Immature natural killer cell (primary cell): ENCODE results near the gene STUM. TPM values are rescaled to one million over a fixed set of nuclear protein-coding genes. Genes with fewer than 3 reads are reported as not detected.
"Not testable (repeated sequence)": the region's sequence is repeated elsewhere in the genome, so short reads cannot be mapped to it uniquely, and the experiment has no call there.

Experiments
- DNase-seq, 3 donors: peaks; one replicate each; pipeline ENCODE4 v3.0.0; 2022; ENCODE audit warnings: mixed read lengths in 1 of 3
- H3K27ac Mint-ChIP-seq, 6 donors: one replicate each; pipeline ENCODE4 v1.8.0; 2020; ENCODE audit warnings: mixed read lengths in 6 of 6, mild to moderate bottlenecking in 5 of 6, inconsistent platforms in 4 of 6, moderate library complexity in 3 of 6
- H3K27me3 Mint-ChIP-seq, 3 donors: one replicate each; pipeline ENCODE4 v1.8.0; 2020 to 2021; ENCODE audit warnings: low read depth in 3 of 3, mild to moderate bottlenecking in 3 of 3, mixed read lengths in 3 of 3, moderate library complexity in 3 of 3, inconsistent platforms in 1 of 3
- H3K36me3 Mint-ChIP-seq, 3 donors: one replicate each; pipeline ENCODE4 v1.8.0; 2020; ENCODE audit warnings: mixed read lengths in 3 of 3, inconsistent platforms in 2 of 3, mild to moderate bottlenecking in 2 of 3
- H3K4me1 Mint-ChIP-seq, 2 donors: one replicate each; pipeline ENCODE4 v1.8.0; 2020; ENCODE audit warnings: inconsistent platforms in 2 of 2, mild to moderate bottlenecking in 2 of 2, mixed read lengths in 2 of 2, moderate library complexity in 1 of 2
- H3K4me3 Mint-ChIP-seq, 5 donors: one replicate each; pipeline ENCODE4 v1.8.0; 2020; ENCODE audit warnings: mild to moderate bottlenecking in 5 of 5, mixed read lengths in 5 of 5, inconsistent platforms in 3 of 5, moderate library complexity in 3 of 5
- H3K9me3 Mint-ChIP-seq, 6 donors: one replicate each; pipeline ENCODE4 v1.8.0; 2020; ENCODE audit warnings: mild to moderate bottlenecking in 6 of 6, mixed read lengths in 6 of 6, inconsistent platforms in 4 of 6, moderate library complexity in 3 of 6
- polyA plus RNA-seq, 3 donors: library from polyadenylated mRNA; unstranded; fragments of 300-500 nt; fragmentation: Illumina TruSeq; gene quantifications; one replicate each; pipeline ENCODE4 v1.2.3, GENCODE V29; 2021

STUM gene
- polyA plus RNA-seq, 3 donors from 2014 or later, result not detected

DNA sequence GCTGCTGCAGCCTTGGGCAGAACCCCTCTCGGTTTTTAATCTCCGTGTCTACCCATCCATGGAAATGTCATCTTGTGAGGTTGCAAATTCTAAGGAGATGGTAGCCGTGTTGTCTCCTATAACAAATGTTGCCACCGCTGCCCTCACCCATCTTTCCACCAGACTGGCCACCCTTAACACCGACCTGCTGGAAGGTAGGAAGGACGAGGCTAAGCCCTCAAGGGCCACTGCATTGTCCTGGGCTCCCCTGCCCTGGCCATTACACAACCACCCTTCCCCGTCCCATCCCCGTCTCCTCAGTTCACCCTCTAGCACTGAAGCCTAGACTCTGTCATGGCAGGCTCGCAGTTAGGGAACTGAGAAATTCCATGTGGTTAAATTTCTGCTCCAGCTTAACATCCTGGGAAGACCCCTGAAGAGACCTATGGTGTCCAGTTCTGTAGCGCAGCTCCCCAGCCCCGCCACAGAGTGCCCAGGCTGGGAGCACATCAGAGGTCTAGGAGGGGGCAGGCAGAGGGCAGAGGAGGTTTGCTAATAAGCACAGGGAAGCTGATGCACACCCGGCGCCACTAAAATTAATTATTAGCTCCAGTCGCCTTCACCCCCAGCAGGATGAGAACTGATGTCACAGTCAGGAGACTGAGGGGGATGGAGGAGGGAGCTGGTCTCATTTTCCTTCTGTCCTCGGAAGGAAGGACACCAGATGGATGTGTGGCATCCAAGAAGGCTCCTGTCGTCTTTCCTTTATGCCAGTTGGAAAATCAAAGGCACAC, 38.3 kb downstream of the STUM start:
- Mint-ChIP-seq H3K27me3 (peaks cover 2 to 6% (median 2%) of the 10 kb centered on the region in 3 donors), H3K4me3 (no peak overlapping the region), H3K27ac (no peak overlapping the region), H3K36me3 (no peaks in the 10 kb centered on the region), H3K9me3 (no peaks in the 10 kb centered on the region), H3K4me1 (no peaks in the 10 kb centered on the region)
- DNase-seq, result no peak

DNA sequence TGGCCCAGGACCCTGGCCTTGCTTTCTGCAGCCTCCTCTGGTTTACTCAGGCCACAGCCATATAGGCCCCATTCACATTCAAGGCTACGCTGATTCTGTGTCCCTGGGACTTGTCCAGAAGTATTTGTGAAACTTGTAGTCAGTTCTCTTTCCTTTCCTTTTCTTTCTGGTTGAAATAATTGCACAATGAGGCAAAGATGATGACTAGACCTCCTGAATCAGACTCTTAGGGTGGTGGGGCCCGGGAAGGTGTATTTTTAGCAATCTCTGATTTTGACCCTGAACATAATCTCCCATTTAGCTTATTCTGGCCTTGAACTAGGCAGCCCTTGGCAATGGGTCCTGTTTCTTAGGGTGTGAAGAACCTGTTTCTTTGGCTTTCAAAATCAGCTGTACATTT, 39.9 kb downstream of the STUM start:
- Mint-ChIP-seq H3K9me3 (no peaks in the 10 kb centered on the region), H3K36me3 (no peaks in the 10 kb centered on the region), H3K27me3 (peaks cover 2 to 9% (median 3%) of the 10 kb centered on the region in 3 donors), H3K27ac (no peak overlapping the region), H3K4me1 (no peaks in the 10 kb centered on the region), H3K4me3 (no peak overlapping the region)
- no peak for DNase-seq

DNA sequence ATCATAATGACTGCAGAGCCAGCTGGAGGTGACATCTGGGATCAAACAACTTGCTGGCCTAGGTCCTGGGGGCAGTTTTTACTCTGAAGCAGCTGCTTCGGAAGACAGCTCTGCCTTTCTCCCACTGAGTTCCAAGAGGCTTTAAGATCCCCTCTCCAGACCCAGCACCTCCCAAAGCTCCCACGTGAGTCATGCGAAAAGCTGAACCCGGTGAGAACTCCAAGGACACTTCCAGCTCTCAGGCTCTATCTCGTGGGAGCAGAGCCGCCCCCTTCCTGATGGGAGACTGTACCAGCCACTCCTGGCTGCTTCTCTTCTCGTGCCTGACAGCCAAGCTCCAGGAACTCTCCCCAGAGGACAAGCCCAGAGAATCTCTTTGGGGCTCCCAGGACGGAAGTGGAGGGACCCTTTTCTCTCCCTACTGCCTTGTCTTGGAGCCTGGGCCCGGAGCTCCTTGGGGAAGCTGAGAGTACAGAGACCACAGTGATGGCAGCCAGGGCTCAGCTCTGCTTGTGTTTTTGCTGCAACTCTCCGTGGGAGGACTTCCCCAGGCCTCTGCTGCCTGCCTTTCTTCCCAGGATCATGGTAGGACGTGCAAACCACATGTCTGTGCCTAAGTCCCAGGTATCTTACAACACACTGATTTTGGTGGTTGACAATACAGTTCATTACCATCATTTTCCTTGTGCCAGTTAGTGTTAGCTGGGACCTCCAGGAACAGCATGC, 40.6 kb downstream of the STUM start:
- Mint-ChIP-seq H3K9me3 (no peaks in the 10 kb centered on the region), H3K36me3 (no peaks in the 10 kb centered on the region), H3K4me1 (no peaks in the 10 kb centered on the region), H3K4me3 (no peak overlapping the region), H3K27ac (no peak overlapping the region), H3K27me3 (peaks cover 2 to 14% (median 3%) of the 10 kb centered on the region in 3 donors)
- no peak for DNase-seq

DNA sequence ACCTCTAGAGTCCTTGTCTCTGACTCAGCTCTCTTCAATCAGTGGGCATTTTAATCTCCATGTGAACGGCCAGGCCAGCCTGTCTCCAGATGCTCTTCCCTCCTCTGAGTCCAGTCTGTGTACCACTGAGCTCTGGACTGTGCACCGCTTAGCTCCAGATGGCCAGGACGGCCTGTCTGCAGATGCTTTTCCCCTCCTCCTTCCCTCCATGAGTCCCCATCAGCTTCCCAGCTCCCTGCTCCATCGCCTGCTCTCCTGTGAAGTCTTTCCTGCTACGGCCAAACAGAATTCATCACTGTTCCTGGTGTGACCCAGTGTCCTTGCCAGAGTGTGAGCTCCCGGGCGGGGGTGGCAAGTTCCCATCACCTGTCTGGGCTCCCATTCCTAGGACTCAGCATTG, 42.0 kb downstream of the STUM start:
- Mint-ChIP-seq H3K27me3 (peaks cover 2 to 16% (median 3%) of the 10 kb centered on the region in 3 donors), H3K27ac (no peak overlapping the region), H3K4me1 (no peaks in the 10 kb centered on the region), H3K36me3 (no peaks in the 10 kb centered on the region), H3K9me3 (no peaks in the 10 kb centered on the region), H3K4me3 (no peak overlapping the region)
- DNase-seq, result no peak

DNA sequence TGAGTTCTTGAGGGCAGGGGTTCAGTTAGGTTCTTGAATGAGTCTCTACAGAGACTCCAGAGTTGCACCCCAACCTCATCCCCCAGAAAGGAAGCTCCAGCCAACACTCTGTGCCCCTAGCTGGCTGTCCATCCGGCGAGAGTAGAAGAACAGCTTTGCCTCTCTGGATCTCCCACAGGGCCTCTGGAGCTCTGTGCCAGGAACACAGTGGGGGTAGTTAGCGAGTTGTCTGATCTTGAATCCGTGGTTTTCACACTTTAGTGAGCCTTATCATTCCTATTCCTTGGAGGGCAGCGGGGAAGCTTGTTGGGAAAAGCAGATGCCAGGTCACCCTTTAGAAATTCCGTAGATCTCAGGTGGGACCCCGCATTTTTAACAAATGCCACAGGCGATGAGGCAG, 45.0 kb downstream of the STUM start:
- no peaks in the 10 kb centered on the region for H3K9me3 Mint-ChIP-seq
- H3K36me3 Mint-ChIP-seq, result no peaks in the 10 kb centered on the region
- peaks cover 0 to 17% (median 5%) of the 10 kb centered on the region in 3 donors for H3K27me3 Mint-ChIP-seq
- no peak for DNase-seq
- no peak overlapping the region for H3K4me3 Mint-ChIP-seq
- no peak overlapping the region for H3K27ac Mint-ChIP-seq
- H3K4me1 Mint-ChIP-seq, result no peaks in the 10 kb centered on the region

DNA sequence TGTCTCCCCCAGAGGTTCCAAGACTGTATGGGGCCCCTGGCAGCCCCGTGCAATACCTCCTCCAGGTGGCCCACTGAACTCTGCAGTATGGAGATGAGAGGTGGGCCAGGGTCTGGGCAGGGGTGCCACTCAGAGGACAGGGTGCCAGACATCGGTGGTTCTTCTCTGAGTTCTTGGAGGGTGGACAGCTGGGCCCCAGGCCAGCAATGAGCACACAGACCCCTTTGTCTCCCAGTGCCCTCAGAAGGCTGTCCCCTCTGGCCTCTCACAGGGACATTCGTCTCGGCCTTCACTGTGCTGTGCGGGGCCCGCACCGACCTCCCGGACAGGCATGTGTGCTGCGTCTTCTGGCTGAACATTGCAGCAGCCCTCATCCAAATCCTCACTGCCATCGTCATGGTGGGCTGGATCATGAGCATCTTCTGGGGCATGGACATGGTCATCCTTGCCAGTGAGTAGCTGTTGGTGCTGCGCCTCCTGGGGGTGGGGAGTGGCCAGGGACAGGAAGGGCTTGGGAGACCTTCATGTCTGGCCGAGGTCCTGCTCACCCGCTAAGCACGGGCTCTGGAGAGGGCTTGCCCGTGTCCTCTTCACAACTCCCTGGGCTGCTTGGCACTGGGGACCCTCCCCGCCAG, 48.1 kb downstream of the STUM start:
- Mint-ChIP-seq H3K27me3 (peaks cover 2 to 22% (median 4%) of the 10 kb centered on the region in 3 donors), H3K4me3 (no peak overlapping the region), H3K9me3 (no peaks in the 10 kb centered on the region), H3K36me3 (no peaks in the 10 kb centered on the region), H3K27ac (no peak overlapping the region), H3K4me1 (no peaks in the 10 kb centered on the region)
- no peak for DNase-seq

DNA sequence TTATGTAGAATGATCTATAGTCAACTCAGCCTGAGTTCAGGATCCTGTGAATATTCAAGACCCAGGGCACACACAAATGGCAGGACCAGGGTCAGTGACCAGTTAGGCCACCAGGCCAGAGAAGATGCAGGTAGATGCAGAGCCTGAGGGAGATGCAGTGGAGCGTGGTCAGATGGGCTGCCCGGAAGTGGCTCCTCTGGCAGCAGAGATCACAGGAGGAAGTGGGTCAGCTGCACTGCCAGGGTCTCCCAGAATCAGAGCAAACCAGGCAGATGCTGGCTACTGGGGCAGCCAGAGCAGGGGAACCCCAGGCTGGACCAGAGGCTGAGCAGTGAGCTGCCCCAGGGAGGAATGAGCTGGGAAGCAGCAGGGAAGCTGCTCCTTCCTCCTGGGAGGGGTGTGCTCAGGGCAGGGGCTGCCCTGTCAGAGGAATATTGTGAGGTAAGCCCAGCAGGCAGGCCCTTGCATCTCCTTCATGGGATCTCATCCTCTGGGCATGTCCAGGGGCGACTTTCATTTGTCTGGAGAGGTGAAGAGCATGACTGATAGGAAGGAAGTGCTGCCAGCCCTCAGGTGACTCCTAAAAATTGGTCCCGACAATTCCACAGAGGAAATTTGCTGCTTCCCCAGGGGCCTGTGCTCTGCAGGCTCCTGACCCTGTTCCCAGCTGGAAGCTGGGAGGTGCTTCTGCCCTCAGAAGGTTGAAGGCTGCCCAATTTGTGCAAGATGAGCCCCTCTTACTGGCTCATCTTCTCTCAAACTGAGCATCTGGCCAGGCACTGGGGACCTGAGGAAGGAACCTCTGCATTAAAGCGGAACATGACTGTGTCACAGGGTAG, 49.3 kb downstream of the STUM start:
- Mint-ChIP-seq H3K27ac (no peak overlapping the region), H3K9me3 (no peaks in the 10 kb centered on the region), H3K27me3 (peaks cover 2 to 21% (median 4%) of the 10 kb centered on the region in 3 donors), H3K4me3 (no peak overlapping the region), H3K36me3 (no peaks in the 10 kb centered on the region), H3K4me1 (no peaks in the 10 kb centered on the region)
- no peak for DNase-seq

DNA sequence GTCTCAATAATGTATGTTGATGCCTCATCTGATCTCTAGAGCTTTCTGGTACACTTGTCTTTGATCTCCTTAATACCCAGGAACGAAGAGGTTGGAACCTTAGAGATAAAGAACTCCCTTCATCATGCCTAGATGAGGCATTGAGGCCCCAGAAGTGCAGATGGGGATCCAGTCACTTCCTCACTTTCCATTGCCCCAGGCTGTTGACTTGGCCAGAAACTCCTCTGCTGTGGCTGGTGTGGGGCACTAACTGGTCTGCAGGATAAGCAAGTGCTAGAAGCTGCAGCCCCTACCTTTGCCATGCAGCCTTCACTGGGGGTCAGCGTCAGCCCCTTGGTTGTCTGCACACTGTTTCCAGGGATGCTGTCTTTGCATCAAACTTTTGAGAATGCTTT, 49.9 kb downstream of the STUM start:
- Mint-ChIP-seq H3K36me3 (no peaks in the 10 kb centered on the region), H3K4me3 (no peak overlapping the region), H3K4me1 (no peaks in the 10 kb centered on the region), H3K27ac (no peak overlapping the region), H3K9me3 (no peaks in the 10 kb centered on the region), H3K27me3 (peaks cover 2 to 17% (median 4%) of the 10 kb centered on the region in 3 donors)
- no peak for DNase-seq

DNA sequence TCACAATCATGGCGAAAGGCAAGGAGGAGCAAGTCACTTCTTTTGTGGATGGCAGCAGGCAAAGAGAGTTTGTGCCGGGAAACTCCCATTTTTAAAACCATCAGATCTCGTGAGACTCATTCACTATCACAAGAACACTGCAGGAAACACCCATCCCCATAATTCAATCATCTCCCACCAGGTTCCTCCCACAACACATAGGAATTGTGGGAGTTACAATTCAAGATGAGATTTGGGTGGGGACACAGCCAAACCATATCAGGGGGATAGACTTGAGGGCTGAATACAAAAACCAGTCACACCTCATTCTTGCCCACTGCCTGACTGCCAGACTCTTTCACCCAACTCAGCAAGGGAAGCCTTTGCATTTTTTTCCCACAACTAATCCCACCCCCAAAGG, 50.4 kb downstream of the STUM start:
- not testable (repeated sequence) for H3K36me3 Mint-ChIP-seq, H3K4me1 Mint-ChIP-seq, H3K4me3 Mint-ChIP-seq, H3K27ac Mint-ChIP-seq, DNase-seq, H3K9me3 Mint-ChIP-seq
- peaks cover 4 to 15% (median 4%) of the 10 kb centered on the region in 3 donors for H3K27me3 Mint-ChIP-seq

DNA sequence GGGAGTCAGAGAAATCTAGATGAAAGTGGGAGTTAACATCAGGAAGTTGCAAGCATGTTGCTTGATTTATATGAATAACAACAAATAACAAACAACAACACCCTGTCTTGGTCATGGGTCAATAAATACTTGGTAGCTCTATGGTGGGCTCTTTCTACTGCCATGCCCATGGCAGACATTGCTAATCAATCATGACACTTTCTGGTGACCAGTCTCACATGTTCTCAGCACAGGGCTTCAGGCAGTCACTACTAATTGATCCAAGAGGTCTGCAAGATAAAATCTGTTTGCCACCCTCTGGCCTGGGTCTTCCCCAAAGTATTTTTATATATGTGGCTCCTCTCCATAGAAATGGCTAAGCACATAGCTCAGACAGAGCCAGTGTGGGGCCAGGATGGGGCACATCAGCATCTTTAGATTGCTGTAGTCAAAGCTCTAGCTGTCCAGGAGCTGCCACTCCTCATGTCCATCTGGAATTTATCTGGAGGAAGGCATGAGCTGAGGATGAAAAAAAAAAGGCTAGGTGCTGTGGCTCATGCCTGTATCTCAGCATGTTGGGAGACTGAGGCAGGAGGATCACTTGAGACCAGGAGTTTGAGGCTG, 51.2 kb downstream of the STUM start:
- H3K36me3 Mint-ChIP-seq, result no peaks in the 10 kb centered on the region
- no peaks in the 10 kb centered on the region for H3K4me1 Mint-ChIP-seq
- H3K9me3 Mint-ChIP-seq, result no peaks in the 10 kb centered on the region
- peaks cover 4 to 12% (median 9%) of the 10 kb centered on the region in 3 donors for H3K27me3 Mint-ChIP-seq
- H3K4me3 Mint-ChIP-seq, result no peak overlapping the region
- no peak overlapping the region for H3K27ac Mint-ChIP-seq
- DNase-seq, result no peak

DNA sequence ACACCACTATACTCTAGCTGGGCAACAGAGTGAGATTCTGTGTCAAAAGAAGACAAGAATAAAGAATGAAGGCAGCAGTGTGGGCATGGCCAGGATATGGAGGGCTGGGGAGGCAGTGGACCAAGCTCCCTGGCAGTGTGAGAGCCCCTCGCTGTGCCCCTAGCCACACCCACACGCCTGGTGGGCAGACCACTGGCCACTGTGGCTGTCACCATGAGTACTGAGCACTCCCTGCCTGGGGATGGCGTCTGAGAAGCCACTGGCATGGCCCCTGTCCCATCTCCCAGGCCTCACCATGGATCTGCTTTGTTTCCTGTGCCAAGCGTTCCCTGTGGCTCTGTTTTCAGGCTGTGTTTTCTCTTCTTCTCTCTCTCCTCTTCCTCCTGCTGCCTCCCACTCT, 51.7 kb downstream of the STUM start:
- Mint-ChIP-seq H3K27me3 (peaks cover 4 to 12% (median 11%) of the 10 kb centered on the region in 3 donors), H3K4me3 (no peak overlapping the region), H3K4me1 (no peaks in the 10 kb centered on the region), H3K27ac (no peak overlapping the region), H3K9me3 (no peaks in the 10 kb centered on the region), H3K36me3 (no peaks in the 10 kb centered on the region)
- no peak for DNase-seq

DNA sequence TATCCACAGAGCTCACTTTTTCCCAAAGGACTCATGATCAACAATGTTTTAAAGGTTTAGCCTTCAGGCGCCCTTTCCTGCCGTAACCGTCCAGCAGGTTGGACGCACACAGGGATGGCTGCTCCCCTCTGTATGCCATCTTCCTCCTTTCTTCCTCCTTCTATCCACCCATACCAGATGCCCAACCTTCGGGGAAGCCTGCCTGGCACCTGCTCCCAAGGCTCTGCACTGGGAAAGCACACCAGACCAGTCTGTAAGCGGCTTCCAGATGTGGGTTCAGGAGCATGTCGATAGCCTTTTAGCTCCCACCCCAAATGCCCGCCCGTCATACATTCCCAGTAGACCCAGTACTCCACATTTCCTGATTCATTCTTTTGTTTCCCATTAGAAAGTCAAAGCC, 52.9 kb downstream of the STUM start:
- Mint-ChIP-seq H3K36me3 (no peaks in the 10 kb centered on the region), H3K27ac (no peak overlapping the region), H3K9me3 (no peaks in the 10 kb centered on the region), H3K4me3 (no peak overlapping the region), H3K4me1 (no peaks in the 10 kb centered on the region), H3K27me3 (peaks cover 4 to 12% (median 9%) of the 10 kb centered on the region in 3 donors)
- no peak for DNase-seq

DNA sequence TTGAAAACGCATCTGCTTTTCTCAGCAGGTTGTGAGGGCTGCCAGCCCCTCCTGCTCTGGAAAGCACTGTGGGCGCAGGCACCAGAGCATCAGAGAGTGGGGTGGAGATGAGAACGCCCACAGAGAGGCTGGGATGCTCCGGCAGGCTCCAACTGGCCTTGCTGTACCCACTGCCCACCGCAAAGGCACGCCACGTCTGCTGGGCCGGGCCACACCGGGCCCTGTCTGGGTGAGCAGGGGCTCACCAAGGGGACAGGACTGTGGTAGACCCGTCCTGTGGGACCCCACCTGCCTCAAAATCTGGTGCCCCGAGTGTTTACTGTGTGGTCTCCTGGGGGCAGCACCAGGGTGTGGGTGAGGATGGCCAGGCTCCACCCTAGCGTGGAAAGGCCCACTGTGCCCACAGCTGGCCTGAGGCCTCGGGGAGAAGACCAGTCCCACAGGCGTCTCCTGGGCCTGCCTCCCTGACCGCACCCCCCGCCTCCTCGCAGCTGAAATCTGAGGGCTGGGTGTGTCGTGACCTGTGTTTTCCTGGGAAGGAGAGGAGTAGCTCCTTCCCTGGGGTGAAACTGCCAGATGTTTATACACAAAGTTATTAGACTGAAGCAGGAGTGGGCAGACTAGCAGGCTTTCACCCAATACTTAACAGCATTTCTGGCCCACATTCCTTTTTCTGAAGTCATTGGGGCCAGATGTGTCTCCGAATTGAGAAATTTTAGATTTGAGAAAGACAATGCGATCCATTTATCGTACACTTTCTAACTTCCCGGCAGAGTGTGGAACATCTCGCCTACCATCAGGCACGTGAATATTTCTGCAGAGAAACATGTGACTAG, 53.8 kb downstream of the STUM start:
- no peaks in the 10 kb centered on the region for H3K4me1 Mint-ChIP-seq

More for the DNA sequence above, 53.8 kb downstream of the STUM start:
- H3K9me3 Mint-ChIP-seq, result no peaks in the 10 kb centered on the region
- H3K4me3 Mint-ChIP-seq, result no peak overlapping the region
- H3K36me3 Mint-ChIP-seq, result no peaks in the 10 kb centered on the region
- peaks cover 4 to 12% (median 9%) of the 10 kb centered on the region in 3 donors for H3K27me3 Mint-ChIP-seq
- no peak overlapping the region for H3K27ac Mint-ChIP-seq
- no peak for DNase-seq
